Superior temporal gyrus (tissue), 1 donor: ENCODE measurements around the gene MAP4K4.

ENCODE experiments used
- DNase-seq: peaks from one replicate; pipeline ENCODE4 v3.0.0-alpha.2; 2016; ENCODE audit errors: extremely low spot score

Gene MAP4K4

DNA sequence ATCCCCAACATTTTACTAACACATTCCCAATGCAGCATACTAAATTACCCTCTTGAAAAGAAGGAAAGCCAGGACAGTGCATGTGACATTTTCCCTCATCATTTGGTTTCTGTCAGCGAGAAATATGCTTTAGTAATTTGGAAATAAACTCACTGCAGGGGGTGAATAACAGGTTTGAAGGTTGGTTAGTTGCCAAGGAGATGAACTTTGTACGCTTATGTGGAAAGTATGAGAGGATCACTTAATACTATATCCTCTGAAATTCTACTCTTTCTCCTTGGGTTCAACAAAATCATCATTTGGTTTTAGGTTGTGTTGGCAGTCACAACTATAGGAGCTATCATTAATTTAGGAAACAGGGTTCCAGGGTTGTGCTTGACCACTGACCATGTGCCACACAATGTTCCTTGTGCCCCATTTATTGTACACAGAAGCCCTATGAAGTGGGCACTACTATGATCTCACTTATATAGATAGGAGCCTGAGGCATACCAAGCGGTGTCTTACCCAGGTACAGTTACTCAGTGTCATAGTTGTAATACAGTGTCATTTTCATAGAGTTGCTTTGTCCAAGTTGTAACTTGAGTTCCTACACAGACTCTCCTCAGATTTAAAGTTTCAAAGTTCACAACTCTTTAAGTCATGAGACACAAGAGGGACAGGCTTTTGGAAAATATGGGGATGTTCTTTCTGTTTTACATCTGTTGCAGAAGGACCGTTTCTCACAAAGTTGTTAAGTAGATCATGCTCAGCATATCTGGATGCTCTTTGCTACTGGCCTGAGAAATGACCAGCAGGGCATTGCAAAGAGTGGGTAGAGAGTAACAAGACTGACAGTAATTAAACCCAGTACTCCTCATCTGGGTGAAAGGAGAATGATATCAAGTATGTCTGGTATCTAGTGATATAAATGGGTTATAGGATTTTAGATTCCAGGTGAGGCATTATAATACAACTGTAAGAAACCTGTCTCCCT lies 91.8 kb downstream of the MAP4K4 start:
- DNase-seq = no peak

DNA sequence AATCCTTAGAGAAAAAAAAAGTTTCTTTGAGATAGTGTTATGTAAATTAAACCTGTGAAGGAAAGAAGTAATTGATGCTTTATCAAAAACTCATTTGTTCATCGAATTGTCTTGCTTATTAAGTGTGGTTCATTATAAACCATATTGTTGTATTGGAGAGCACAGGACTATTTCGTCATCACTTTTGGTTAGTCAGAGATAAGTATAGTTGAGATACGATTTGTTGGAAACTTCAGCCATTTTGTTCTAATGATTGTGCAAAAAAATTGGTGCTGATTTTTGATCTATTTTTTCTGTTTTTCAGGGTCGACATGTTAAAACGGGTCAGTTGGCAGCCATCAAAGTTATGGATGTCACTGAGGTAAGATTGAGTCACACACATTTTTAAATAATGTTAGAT lies 92.9 kb downstream of the MAP4K4 start:
- no peak for DNase-seq

DNA sequence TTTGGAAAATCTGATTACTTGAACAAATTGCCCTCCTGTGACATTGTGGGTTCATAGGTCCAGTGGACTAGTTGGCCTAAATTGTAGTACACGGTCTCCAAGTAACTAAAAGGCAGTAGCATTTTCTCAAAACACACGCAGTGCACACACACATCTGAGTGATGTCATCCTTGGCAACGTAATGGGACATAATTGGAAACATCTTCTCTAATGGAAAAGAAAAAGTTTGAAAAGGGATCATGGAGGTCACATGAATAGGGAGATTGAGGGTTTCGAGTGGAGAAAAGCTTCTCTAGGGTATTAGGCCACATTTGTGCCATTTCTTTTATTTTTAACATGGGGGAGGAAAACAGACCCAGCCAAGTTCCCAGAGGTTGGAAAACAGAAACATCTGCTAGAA lies 93.3 kb downstream of the MAP4K4 start:
- no peak for DNase-seq

DNA sequence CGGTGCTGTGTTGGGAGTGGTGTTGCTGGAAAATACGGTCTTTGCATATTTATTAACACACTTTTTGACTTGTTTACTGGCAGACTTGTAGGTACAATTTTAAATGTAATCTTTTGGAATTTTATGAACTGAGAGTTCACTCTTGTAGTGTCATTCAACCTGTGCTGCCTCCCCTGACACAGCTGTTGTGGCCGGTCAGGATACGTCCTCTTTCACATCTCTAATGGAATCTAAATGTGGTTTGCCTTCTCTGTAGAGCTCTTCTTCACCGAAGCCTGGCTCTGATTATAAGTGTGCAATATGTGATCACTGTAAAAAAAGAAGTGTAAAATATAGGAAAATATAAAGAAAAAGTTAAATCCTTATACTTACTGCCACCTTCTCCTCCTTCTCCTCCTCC lies 94.7 kb downstream of the MAP4K4 start:
- DNase-seq = no peak

DNA sequence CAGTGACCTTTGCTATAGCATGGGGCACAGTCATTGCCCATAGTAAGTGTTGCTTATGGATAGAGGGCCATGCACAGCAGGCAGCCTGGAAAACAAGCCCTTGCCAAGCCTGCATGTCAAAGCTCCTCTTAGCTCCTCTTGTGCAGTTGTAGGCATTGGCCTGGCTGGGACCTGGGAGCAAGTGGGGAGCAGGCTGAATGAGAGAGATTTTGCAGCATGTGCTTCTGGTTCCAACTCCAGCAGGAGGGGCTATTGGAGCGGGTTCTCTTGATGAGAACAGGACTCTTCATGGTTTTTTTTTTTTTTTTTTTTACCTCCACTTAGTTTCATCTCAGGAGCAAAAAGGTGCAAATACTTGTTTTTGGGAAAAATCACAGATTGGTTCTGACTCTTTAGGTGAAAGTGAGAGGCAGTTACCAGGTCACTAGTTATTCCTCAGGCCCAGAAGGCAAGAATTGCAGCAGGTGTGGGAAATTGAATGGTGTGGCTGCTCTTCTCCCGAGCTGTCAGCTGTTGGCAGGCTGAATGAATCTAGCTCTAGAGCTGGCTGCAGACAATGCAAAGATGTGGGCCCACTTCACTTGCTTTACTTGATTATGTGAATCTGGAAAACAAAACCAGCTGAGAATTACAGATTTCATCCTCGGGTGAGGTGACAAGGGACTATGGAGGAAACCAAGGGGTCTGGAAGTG lies 95.9 kb downstream of the MAP4K4 start:
- DNase-seq = peak; percentile 85

DNA sequence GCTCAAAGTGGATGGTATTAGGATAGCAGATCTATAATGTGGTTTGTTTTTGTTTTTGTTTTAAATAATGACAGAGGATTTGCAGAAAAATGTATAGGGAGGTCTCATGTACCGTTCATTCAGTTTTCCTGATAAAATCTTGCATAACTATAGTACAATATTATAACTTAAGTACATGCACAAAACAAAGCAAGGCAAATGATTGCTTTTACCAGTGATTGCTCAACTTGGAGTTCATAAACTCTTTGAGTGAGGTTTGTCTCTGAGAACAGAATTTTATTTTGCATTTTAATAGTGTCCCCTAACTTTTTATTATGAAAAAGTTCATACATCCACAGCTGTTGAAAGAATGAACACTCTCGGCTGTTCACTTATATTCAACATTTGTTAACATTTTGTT lies 96.6 kb downstream of the MAP4K4 start:
- no peak for DNase-seq

DNA sequence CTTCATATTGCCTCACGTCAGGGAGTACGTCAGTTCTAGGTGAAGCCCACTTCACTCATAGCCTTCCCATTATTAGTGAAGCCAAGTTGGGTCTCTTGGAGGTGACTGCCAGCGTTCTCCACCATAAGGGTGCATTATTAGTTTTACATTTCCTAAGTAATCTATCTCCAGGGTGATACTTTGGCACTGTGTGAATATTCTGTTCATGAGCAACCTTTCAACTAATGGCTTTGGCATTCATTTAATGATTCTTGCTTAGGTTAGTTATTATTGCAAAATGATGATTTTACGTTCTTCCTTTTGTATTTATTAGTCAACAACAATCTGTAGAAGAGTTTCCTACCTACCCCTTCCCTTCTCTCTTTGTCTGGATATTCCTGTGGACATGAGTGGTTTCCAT lies 97.5 kb downstream of the MAP4K4 start:
- no peak for DNase-seq

DNA sequence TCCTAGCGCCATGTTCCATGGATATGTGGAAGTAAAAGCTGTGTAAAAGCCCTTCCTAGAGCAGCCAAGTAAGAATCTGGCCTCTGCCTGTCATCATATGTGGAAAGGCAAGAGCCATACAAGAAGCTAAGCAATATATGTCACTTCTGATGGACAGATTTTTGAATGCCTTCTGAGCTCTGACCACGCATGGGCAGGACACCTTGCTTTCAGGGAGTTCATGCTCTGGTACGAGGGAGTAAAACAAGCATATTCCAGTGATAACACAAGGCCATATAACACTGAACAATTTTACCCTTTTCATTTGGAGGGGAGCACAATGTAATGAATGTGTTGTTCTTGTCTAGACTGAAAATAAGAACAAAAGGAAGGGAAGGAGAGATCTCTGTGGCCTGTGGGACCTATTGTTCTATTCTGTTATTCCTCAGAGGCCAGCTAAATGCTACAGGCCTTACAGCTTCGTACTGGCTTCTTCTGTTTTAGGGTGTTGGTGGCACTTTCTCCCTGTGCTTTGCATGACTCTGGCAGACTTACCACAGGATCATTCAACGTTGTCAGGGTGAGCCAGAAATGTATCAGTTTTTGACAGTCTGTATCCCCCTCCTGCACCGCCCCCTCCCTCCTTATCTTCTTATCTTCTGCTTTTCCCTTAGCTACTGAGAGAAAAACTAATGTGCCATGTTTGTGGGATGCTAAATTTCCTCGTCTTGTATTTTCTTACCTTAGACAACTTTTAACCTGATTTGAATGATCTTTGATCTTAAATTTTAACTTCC lies 99.5 kb downstream of the MAP4K4 start:
- peak; percentile 83 for DNase-seq

DNA sequence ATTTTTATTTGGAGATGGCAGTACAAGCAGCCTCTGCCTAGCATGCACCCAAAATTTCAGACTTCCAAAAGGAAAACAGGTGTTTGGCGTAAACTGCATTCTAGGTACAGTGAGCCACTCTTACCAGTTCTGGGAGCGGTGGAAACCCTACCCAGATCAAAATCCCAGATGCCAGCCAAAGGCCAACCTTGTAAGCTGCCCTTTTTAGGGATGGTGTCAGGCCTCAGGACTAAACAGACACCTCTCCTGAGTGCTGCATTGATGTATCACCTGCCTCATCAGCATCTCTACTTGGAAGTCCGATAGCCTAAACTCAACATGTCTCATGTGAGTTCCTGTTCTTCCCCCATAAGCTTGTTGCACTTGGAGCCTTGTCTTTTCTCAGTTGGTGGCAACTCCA lies 104.0 kb downstream of the MAP4K4 start:
- no peak for DNase-seq

DNA sequence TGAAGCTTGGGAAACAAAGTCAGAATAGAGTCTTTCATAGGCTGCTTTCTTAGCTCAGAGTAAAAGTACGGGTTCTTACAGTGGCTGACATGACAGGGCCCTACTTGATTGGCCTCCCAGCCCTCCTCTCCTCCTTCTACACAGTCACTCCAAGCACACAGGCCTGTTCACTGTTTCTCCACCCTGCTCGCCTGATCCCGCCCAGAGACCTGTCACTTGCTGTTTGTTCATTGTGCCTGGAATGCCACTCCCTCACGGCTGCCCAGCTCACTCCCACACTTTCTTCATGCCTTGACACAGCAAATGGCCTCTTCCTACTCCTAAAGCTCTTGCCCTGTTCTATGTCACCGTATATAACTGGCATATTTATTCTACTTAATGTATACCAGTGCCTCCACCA lies 104.8 kb downstream of the MAP4K4 start:
- DNase-seq = no peak

DNA sequence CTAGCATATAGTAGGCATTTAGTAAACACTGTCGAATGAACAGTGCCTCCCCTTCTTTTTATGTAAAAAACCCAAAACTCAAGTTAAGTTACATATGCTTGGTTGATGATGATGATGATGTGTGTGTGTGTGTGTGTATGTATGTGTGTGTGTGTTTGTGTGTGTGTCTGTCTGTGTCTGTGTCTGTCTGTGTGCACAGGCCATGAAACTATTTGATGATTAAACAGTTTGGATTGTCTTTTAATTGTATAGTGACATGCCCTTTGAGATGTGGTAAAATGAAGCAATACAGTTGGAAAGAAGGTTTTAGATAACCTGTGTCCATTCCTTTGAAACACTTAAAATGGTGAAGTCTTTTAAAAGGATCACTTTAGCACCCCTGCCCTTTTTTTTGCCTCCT lies 105.6 kb downstream of the MAP4K4 start:
- no peak for DNase-seq

DNA sequence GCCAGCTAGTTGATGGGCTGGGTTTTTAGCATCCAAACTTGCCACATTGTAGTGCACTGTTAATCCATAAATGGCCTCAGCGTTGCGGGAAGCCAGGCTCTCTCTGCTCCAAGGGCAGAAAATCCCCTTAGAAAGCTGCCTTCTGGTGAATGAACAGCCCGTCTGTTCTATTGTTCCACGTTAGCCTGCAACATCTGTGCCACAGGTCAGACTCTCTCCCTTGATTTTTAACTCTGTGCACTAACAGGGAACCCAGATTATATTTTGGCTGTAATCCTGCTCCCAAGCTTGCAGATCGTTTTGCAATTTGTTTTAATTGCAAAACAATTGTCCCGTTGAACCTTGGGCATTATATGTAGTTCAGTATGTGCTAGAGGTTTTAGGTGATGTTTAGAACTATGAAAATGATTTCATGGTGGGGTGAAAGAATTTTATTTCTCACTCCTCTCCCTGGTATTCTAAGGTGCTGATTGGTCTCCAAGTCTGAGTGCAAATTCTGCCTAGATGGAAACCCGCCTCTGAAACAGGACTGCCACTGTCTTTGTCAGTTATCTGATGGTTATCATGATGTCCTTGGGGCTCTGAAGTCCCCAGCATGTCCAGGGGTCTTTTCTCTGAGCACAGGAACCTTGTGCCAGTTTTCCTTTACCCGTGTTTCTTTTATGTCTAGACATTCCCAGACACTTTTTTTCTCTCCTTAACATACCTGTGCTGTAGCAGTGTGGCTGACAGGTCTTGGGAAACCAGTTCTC lies 106.6 kb downstream of the MAP4K4 start:
- DNase-seq = no peak

DNA sequence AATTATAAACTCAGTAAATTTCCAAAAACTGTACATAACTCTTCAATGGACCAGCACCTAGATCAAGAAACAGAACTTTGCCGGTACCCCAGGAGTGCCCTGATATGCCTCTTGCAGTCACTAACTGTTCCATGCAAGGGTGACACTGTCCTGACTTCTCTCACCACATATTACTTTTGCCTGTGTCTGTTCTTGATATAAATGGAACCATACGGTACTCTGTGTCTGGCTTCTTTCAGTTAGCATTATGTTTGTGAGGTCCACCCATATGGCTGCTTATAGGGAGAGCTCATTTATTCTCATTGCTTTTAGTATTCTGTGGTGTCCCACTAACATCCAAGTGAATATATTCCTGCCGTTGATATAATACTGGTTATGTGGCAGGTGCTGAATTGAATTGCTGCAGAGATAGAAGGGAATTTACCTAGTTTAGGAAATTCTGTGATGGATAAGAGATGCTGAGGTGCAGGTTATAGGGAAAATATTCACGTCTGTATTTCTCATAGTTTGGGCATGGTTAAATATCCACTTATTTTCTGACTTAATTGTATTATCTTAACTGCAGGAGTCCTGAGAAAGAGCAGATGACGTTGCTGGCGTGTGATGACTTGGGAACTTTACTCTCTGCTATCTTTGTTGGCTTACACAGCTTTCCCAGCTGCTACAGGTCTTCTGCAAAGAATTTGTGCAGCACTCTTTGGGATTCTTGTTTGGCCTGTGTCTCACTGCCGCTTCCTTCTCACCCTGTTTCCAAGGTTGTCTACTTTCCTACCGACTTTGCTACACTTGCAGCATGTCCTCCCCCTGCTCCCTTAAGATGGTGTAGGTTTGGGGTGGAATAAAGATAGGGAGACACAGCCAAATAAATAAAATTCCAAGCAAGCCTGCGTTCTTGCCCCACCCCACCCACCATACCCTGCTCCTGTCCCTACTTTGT lies 107.9 kb downstream of the MAP4K4 start:
- DNase-seq = no peak

DNA sequence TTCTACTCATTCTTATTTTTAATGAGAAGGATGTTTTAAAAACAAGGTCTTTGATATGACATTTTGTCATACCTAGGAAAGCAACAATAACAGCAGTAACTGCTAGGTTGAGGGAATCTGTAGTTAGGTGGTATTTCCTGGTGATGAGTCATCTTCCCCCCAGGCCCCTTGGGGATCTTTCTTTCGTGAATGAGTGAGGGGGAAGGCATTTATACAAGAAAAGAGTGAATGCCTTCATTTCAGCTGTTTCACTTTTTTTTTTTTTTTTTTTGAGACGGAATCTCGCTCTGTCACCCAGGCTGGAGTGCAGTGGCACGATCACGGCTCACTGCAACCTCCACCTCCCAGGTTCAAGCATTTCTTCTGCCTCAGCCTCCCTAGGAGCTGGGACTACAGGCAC lies 108.6 kb downstream of the MAP4K4 start:
- no peak for DNase-seq

DNA sequence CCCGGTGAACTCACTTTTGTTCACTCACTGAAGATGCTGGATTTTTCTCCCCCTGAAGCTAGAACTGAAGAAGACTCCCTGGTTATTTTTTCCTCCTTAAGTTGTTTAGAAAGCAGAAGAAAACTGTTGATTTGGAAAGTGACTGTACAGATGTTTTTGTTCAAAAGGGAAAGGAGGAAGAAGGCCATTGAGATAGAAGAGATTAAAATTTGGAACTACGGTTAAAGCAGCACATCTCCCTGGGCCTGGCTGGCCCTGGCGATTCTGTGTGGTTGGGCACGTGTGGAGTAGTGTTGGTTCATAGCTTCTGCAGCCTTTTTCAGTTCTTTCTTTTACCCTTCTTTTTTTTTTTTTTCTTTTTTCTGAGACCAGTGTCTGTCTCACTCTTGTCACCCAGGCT lies 109.2 kb downstream of the MAP4K4 start:
- no peak for DNase-seq

DNA sequence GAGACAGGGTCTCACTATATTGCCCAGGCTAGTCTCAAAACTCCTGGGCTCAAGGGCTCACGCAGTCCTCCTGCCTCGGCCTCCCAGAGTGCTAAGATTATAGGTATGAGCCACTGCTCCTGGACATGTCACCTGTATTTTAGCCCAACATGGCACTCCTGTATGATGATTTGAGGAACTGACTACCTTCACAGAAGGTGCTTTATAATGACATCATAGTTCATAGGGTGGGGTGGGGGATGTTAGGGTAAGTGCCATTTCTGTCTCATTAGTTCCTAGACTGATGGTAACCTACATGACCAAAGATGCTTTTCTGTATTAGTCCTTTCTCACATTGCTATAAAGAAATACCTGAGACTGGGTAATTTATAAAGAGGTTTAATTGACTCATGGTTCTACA lies 109.7 kb downstream of the MAP4K4 start:
- DNase-seq = no peak

DNA sequence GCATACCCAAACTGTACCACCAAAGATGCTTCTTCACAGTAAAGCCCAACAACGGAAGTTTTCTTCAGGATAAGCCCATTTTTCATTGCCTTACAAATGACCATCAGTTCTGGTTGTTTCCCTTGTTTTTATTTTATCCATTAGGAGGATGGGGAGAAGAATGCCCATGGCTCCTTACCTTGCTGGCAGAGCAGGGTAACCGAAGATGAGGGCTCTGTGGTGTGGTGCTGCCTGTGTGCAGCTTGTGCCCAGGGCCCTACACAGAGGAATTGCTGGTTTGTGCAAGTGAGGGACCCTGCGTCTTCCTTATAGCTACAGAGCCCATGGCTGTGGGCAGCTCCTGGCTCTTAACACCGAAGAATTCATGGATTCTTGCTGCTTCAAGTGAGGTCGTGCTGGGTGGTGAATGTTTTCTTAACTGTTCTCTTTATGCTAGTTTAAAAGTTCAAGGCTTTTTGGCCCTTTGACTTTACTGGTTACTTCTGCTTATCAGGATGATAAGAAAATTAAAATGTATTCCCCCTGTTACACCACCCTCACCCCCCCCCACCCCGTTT lies 110.6 kb downstream of the MAP4K4 start:
- DNase-seq = no peak

DNA sequence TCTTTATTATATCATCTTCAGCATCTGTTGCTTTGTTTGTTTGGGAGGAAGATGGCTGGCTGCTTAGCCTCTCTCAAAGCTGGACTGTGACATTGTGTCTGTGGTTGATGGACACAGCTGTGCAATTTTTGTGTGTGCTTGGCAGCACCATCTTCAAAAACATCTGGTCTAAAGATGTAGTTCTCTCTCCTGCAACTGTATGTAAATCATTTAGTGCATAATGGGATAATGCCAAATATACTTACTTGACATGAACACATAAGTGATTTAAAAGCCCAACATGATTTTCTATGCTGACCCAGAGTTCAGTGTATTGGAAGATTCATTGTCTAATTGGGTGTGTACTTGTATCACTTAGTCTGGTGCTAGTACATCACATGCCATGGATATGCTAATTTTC lies 112.2 kb downstream of the MAP4K4 start:
- DNase-seq = no peak

DNA sequence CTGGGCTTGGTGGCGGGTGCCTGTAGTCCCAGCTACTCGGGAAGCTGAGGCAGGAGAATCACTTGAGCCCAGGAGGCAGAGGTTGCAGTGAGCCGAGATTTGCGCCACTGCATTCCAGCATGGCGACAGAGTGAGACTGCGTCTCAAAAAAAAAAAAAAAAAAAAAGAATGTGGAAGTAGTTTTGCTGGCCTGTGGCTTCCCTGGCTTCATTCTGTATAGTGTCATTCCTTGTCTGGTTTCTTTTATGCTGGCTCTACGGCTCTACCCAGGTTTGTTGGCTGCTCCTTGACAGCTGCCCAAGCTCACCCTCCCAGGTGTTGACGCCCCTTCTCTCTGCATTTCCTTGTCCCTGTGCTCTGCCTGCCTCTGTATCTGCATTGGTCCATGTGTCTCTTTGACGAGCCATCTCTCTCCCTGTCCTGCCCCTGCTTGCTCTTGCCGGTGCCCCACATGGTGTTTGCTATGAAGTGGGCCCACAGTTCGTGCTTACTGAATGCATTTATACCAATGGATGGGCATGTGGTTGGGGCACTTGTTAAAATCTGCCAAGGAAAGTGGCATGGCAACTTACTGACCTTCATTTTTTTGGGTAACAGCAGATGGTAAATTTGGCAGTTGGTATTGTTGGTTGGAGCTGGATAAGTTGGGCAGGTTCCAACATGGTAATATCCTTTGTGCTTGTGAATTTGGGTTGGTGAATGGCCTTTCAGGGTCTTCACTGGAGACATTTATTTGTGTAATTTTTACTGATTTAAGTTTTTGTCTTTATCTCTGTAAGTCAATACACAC lies 113.9 kb downstream of the MAP4K4 start:
- no peak for DNase-seq
